Measurements from ENCODE around the gene RASA3.
"Not testable (repeated sequence)": the region's sequence is repeated elsewhere in the genome, so short reads cannot be mapped to it uniquely, and the experiment has no call there.

RASA3 gene

GRCh38 chr13:114129649-114130062 lies 2.8 kb downstream of the RASA3 start:
- no peak for TF ChIP-seq ZNF274 (IDR thresholded peaks at IDR 0.05; ENCODE audit: low read depth, low read length)
- H3K4me3 ChIP-seq (ENCODE audit: low read length), result no peak overlapping the region; the same call in 1 of the 2 replicates

- no peak for TF ChIP-seq ZNF274 (IDR thresholded peaks at IDR 0.05; ENCODE audit: low read depth, low read length)
- peak overlapping the region; percentile 32; the same call in 1 of the 2 replicates for H3K4me3 ChIP-seq (ENCODE audit: low read length)
Observed at GRCh38 chr13:114128624-114129522, 3.5 kb downstream of the RASA3 start.

- no peak for TF ChIP-seq ZNF274 (IDR thresholded peaks at IDR 0.05; ENCODE audit: low read depth, low read length)
- H3K4me3 ChIP-seq (ENCODE audit: low read length), result peak overlapping the region; percentile 32; the same call in 1 of the 2 replicates
Observed at GRCh38 chr13:114128348-114128623, 4.1 kb downstream of the RASA3 start.

GRCh38 chr13:114127473-114128347 lies 4.7 kb downstream of the RASA3 start:
- H3K4me3 ChIP-seq (ENCODE audit: low read length), result no peak overlapping the region
- no peak for TF ChIP-seq ZNF274 (IDR thresholded peaks at IDR 0.05; ENCODE audit: low read depth, low read length)

DNA sequence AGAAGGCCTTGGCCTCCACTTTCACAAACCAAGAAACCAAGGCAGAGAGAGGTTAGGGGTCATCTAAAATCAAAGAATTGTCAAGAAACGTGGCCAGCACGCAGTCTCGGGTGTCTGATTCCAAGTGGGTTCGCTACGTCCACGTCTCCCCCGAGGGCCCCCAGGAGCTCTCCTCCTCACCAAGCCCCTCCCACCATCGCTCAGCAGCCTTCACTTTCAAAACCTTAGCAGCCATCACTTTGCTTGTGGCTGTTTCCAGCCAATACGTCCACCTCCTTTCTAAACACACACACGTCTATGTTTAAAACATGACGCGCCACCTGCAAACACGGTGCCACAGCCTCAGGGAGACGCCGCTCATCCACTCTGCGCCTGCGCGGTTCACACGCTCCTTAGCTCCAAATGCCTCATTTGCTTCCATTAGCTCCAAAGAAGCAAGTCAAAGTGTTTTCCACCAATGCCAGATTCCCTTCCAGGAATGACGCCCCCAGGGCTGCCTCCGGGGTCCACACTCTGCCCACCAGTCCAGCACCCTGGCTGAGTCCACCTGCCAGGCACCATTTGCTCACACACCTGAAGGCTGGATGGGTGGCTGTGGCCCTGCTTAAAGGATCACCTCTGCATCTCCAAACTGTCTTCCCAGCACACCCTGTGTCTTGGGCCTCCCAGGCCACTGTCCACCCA lies 5.5 kb downstream of the RASA3 start:
- no peak for TF ChIP-seq ZNF274 (IDR thresholded peaks at IDR 0.05; ENCODE audit: low read depth, low read length)
- H3K4me3 ChIP-seq (ENCODE audit: low read length), result no peak overlapping the region

DNA sequence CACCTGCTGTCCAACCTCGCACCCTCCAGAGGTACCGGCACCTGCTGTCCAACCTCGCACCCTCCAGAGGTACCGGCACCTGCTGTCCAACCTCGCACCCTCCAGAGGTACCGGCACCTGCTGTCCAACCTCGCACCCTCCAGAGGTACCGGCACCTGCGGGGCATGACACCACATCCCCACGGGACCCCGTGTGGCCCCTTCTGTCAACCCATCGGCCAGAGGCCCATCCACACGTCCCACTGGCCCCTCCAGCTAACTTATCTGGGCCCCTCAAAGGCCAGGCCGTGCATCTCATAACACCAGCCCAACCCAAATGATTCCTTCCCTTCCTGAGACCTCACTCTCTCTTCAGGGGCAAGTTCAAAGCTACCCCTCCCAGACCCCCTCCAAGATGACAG lies 6.3 kb downstream of the RASA3 start:
- not testable (repeated sequence) for H3K4me3 ChIP-seq (ENCODE audit: low read length)

DNA sequence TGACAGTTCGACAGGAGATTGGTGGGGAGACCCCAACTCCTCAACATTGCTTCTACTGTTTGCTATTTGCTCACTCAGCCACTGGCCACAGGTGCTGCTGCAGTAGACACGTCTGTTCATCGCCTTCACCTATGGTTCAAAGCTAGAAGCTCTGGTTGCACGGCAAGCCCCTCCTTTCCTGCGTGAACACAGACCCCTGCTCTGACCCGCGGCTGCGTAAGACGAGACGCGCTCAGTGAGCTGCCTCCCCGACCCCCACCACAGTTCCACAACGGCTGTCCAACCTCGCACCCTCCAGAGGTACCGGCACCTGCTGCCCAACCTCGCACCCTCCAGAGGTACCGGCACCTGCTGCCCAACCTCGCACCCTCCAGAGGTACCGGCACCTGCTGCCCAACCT lies 6.8 kb downstream of the RASA3 start:
- no peak for TF ChIP-seq ZNF274 (IDR thresholded peaks at IDR 0.05; ENCODE audit: low read depth, low read length)
- H3K4me3 ChIP-seq (ENCODE audit: low read length), result no peak overlapping the region

DNA sequence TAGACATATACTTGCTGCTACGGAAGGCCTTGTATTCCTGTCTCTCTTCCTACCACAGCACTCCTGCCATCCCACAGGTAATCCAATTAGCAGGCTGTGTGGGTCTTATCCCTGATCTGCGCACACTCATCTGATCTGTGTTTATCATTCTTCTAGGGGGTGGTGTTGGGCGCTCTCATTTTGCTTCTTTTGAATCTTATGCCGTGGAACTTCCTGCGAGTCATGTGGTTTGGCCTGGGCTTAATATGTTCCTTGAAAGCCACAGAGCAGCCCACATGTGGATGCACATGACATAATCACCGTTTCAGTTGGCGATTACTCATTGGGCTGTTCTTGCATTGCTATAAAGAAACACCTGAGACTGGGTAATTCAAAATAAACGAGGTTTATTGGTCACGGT lies 7.5 kb downstream of the RASA3 start:
- TF ChIP-seq ZNF274 (IDR thresholded peaks at IDR 0.05; ENCODE audit: low read depth, low read length), result no peak
- H3K4me3 ChIP-seq (ENCODE audit: low read length), result no peak overlapping the region

DNA sequence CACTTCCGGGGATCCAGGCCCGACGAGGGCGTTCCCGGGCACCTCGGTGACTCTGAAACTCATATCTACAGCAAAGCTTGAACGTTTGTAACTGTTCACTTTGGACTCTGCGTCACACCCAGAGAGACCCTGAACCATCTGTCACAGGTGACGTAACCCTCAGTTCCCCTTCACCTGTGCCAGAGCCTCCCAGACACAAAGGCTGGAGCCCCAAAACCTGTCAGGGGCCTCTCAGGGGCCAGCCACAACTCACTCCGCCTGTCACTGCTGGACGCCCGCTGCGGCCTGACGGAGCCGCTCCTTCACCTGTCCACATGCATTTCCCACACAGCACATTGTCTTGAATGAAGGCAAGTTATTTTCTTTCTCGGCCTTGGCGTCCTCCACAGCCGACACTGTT lies 8.0 kb downstream of the RASA3 start:
- no peak for TF ChIP-seq ZNF274 (IDR thresholded peaks at IDR 0.05; ENCODE audit: low read depth, low read length)
- H3K4me3 ChIP-seq (ENCODE audit: low read length), result no peak overlapping the region

- no peak for TF ChIP-seq ZNF274 (IDR thresholded peaks at IDR 0.05; ENCODE audit: low read depth, low read length)
Observed at GRCh38 chr13:114123876-114124275, 8.5 kb downstream of the RASA3 start.

DNA sequence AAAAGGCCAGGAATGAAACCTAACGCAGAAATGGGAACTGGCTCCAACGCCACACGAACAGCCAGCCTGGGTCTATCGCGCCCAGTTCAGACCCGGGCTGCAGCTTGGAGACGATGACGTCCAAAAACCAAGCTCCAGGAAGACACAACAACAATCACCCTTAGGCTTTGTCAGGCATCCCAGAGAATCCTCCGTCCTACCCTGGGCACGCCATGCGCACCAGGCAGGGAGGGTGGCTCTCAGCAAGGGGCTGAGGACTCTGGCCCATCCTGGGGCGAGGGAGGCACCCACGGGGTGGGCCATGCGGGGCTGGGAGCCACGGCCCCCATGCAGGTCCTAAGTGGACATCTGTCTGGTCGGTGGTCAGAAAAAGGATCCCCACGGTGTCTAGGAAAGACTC lies 9.0 kb downstream of the RASA3 start:
- TF ChIP-seq ZNF274 (IDR thresholded peaks at IDR 0.05; ENCODE audit: low read depth, low read length), result no peak

More at GRCh38 chr13:114123876-114124275, 8.5 kb downstream of the RASA3 start:
- no peak overlapping the region for H3K4me3 ChIP-seq (ENCODE audit: low read length)

GRCh38 chr13:114122591-114123211 lies 9.7 kb downstream of the RASA3 start:
- no peak overlapping the region for H3K4me3 ChIP-seq (ENCODE audit: low read length)
- no peak for TF ChIP-seq ZNF274 (IDR thresholded peaks at IDR 0.05; ENCODE audit: low read depth, low read length)

More for the DNA sequence above, 9.0 kb downstream of the RASA3 start:
- H3K4me3 ChIP-seq (ENCODE audit: low read length), result no peak overlapping the region

GRCh38 chr13:114122127-114122511 lies 10.3 kb downstream of the RASA3 start:
- TF ChIP-seq ZNF274 (IDR thresholded peaks at IDR 0.05; ENCODE audit: low read depth, low read length), result no peak
- H3K4me3 ChIP-seq (ENCODE audit: low read length), result no peak overlapping the region
